PFSK-1 (cell line): ENCODE measurements around the gene UGT8.

Source experiments
- POLR2AphosphoS5 ChIP-seq: IDR thresholded peaks from 2 replicates; pipeline ENCODE4 v1.6.1; 2012; ENCODE audit warnings: low read depth, mild to moderate bottlenecking, control low read depth, low read length, moderate library complexity
- SIN3A ChIP-seq: IDR thresholded peaks from 2 replicates; pipeline ENCODE4 v1.6.1; 2012; ENCODE audit warnings: mild to moderate bottlenecking, low read length, moderate library complexity, borderline replicate concordance; ENCODE audit not compliant: insufficient read depth
- TAF1 ChIP-seq: IDR thresholded peaks from 2 replicates; pipeline ENCODE4 v1.6.1; 2012; ENCODE audit warnings: low read length, control low read depth, borderline replicate concordance; ENCODE audit not compliant: insufficient read depth
- TF ChIP-seq, protein P1 (sequence below), 2 experiments: IDR thresholded peaks; 2 replicates each; pipeline versions ENCODE4 v1.6.1 to v1.8.0; 2011 to 2012; ENCODE audit warnings: low read depth in 2 of 2, low read length in 2 of 2, control low read depth in 1 of 2, inconsistent platforms in 1 of 2, mild to moderate bottlenecking in 1 of 2, moderate library complexity in 1 of 2; ENCODE audit not compliant: insufficient read depth in 1 of 2

DNA sequence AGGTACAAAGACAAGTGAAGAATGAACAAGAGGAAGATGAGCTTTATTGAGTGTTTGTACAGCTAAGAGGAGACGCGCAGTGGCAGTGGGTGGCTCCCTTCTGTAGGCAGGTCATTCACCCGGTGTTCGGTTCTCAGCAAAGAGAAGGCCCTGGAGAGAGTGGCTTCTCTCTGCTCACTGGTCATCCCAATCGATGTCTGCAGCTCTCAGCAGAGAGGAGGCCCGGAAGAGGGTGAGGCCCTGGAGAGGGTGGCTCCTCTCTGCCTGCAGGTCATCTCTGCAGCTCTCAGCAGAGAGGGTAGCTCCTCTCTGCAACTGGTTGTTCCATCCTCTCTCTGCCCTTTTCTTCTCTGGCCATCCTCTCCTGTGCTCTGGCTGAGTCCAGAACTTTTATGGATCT, 126.5 kb downstream of the UGT8 start:
- TF ChIP-seq, protein P1, sequence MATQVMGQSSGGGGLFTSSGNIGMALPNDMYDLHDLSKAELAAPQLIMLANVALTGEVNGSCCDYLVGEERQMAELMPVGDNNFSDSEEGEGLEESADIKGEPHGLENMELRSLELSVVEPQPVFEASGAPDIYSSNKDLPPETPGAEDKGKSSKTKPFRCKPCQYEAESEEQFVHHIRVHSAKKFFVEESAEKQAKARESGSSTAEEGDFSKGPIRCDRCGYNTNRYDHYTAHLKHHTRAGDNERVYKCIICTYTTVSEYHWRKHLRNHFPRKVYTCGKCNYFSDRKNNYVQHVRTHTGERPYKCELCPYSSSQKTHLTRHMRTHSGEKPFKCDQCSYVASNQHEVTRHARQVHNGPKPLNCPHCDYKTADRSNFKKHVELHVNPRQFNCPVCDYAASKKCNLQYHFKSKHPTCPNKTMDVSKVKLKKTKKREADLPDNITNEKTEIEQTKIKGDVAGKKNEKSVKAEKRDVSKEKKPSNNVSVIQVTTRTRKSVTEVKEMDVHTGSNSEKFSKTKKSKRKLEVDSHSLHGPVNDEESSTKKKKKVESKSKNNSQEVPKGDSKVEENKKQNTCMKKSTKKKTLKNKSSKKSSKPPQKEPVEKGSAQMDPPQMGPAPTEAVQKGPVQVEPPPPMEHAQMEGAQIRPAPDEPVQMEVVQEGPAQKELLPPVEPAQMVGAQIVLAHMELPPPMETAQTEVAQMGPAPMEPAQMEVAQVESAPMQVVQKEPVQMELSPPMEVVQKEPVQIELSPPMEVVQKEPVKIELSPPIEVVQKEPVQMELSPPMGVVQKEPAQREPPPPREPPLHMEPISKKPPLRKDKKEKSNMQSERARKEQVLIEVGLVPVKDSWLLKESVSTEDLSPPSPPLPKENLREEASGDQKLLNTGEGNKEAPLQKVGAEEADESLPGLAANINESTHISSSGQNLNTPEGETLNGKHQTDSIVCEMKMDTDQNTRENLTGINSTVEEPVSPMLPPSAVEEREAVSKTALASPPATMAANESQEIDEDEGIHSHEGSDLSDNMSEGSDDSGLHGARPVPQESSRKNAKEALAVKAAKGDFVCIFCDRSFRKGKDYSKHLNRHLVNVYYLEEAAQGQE (IDR thresholded peaks at IDR 0.05; ENCODE audit: insufficient read depth in 1 of 2, low read depth in 2 of 2, low read length in 2 of 2) = no peak
- TF ChIP-seq POLR2AphosphoS5 (no peak), TAF1 (no peak), SIN3A (no peak)
